Mesenchymal stem cell (in vitro differentiated cells and primary cell): ENCODE measurements around the gene MFAP1.
A peak's percentile ranks its signal among the peaks of the same experiment; 100 is the strongest.

Source experiments
- DNase-seq: peaks from one replicate; pipeline ENCODE4 v3.0.0-alpha.2; 2013
- H2AFZ ChIP-seq: one replicate; pipeline ENCODE4 v1.6.1; 2013; ENCODE audit warnings: low read depth, mild to moderate bottlenecking, control low read depth, inconsistent platforms, low read length, moderate library complexity
- H2AK5ac ChIP-seq: 2 replicates; pipeline ENCODE4 v1.6.1; 2013; ENCODE audit warnings: low read length, moderate library complexity, mild to moderate bottlenecking, inconsistent platforms; ENCODE audit not compliant: severe bottlenecking
- H2BK120ac ChIP-seq: one replicate; pipeline ENCODE4 v1.6.1; 2013; ENCODE audit warnings: low read depth, mild to moderate bottlenecking, inconsistent platforms, low read length, moderate library complexity
- H2BK12ac ChIP-seq, 2 experiments: one replicate each; pipeline ENCODE4 v1.6.1; 2013; ENCODE audit warnings: inconsistent platforms in 2 of 2, low read length in 2 of 2, mild to moderate bottlenecking in 2 of 2, moderate library complexity in 2 of 2, control low read depth in 1 of 2
- H2BK15ac ChIP-seq: one replicate; pipeline ENCODE4 v1.6.1; 2013; ENCODE audit warnings: mild to moderate bottlenecking, low read depth, inconsistent platforms; ENCODE audit not compliant: poor library complexity, severe bottlenecking
- H2BK5ac ChIP-seq: 2 replicates; pipeline ENCODE4 v1.6.1; 2013; ENCODE audit warnings: low read depth, mild to moderate bottlenecking, low read length, control low read depth, inconsistent platforms; ENCODE audit not compliant: poor library complexity, severe bottlenecking
- H3K14ac ChIP-seq, 2 experiments: one replicate each; pipeline ENCODE4 v1.6.1; 2013; ENCODE audit warnings: inconsistent platforms in 2 of 2, low read length in 2 of 2, control low read depth in 1 of 2, mild to moderate bottlenecking in 1 of 2, moderate library complexity in 1 of 2
- H3K18ac ChIP-seq, 2 experiments: one replicate each; pipeline ENCODE4 v1.6.1; 2013; ENCODE audit warnings: inconsistent platforms in 2 of 2, low read length in 2 of 2, control low read depth in 1 of 2, low read depth in 1 of 2, mild to moderate bottlenecking in 1 of 2
- H3K23ac ChIP-seq, 2 experiments: one replicate each; pipeline ENCODE4 v1.6.1; 2013; ENCODE audit warnings: inconsistent platforms in 2 of 2, low read length in 2 of 2, mild to moderate bottlenecking in 2 of 2, moderate library complexity in 2 of 2, control low read depth in 1 of 2
- H3K27ac ChIP-seq: 2 replicates; pipeline ENCODE4 v1.5.1; 2013; ENCODE audit warnings: mild to moderate bottlenecking, moderate library complexity, low read length, control low read depth, inconsistent platforms; ENCODE audit not compliant: poor library complexity, severe bottlenecking
- H3K27me3 ChIP-seq, 2 experiments: 2 replicates each; pipeline versions ENCODE4 v1.6.1 to v1.7.0; 2013; ENCODE audit warnings: low read length in 2 of 2, mild to moderate bottlenecking in 2 of 2, moderate library complexity in 2 of 2, control low read depth in 1 of 2, inconsistent platforms in 1 of 2; ENCODE audit not compliant: control insufficient read depth in 1 of 2, insufficient read depth in 1 of 2
- H3K36me3 ChIP-seq, 2 experiments: 2 replicates each; pipeline versions ENCODE4 v1.6.1 to v1.7.0; 2013; ENCODE audit warnings: low read length in 2 of 2, control low read depth in 1 of 2, inconsistent platforms in 1 of 2, low read depth in 1 of 2, mild to moderate bottlenecking in 1 of 2; ENCODE audit not compliant: insufficient read depth in 2 of 2, control insufficient read depth in 1 of 2
- H3K4ac ChIP-seq, 2 experiments: one replicate each; pipeline ENCODE4 v1.6.1; 2013; ENCODE audit warnings: inconsistent platforms in 2 of 2, low read length in 2 of 2, mild to moderate bottlenecking in 2 of 2, moderate library complexity in 2 of 2, control low read depth in 1 of 2, low read depth in 1 of 2
- H3K4me1 ChIP-seq: 2 replicates; pipeline ENCODE4 v1.6.1; 2013; ENCODE audit warnings: low read depth, low read length, control low read depth; ENCODE audit not compliant: control insufficient read depth, insufficient read depth
- H3K4me2 ChIP-seq: 2 replicates; pipeline ENCODE4 v1.6.1; 2013; ENCODE audit warnings: low read length, mild to moderate bottlenecking, inconsistent platforms; ENCODE audit not compliant: poor library complexity, severe bottlenecking
- H3K4me3 ChIP-seq, 2 experiments: 2 replicates each; pipeline versions ENCODE4 v1.5.1 to v1.7.0; 2013; ENCODE audit warnings: low read length in 2 of 2, mild to moderate bottlenecking in 2 of 2, control low read depth in 1 of 2, low read depth in 1 of 2; ENCODE audit not compliant: insufficient read depth in 1 of 2
- H3K79me1 ChIP-seq: replicated peaks from 2 replicates; pipeline ENCODE4 v1.6.1; 2013; ENCODE audit warnings: mild to moderate bottlenecking, control low read depth, low read length, inconsistent platforms; ENCODE audit not compliant: poor library complexity, severe bottlenecking
- H3K9ac ChIP-seq: 2 replicates; pipeline ENCODE4 v1.7.0; 2013; ENCODE audit warnings: mild to moderate bottlenecking, low read length, moderate library complexity
- H3K9me3 ChIP-seq: 2 replicates; pipeline ENCODE4 v1.7.0; 2013; ENCODE audit warnings: mild to moderate bottlenecking, low read length; ENCODE audit not compliant: control insufficient read depth
- H4K8ac ChIP-seq: one replicate; pipeline ENCODE4 v1.6.1; 2013; ENCODE audit warnings: inconsistent platforms, mild to moderate bottlenecking, low read length, moderate library complexity
- H4K91ac ChIP-seq: one replicate; pipeline ENCODE4 v1.6.1; 2013; ENCODE audit warnings: mild to moderate bottlenecking, low read length, inconsistent platforms
- WGBS: methylation state at CpG from one replicate; pipeline ENCODE4 v1.1.7; 2013; ENCODE audit warnings: mixed read lengths; 5-methylcytosine and 5-hydroxymethylcytosine counted together

Gene MFAP1

GRCh38 chr15:43854801-43855200 lies 30.3 kb upstream of the MFAP1 start:
- Histone ChIP-seq H3K27me3 (no peaks in the 10 kb centered on the region), H3K9me3 (no peaks in the 10 kb centered on the region), H3K23ac (no peak overlapping the region), H3K4ac (no peak overlapping the region), H2BK15ac (no peak overlapping the region), H2BK5ac (no peak overlapping the region), H3K27ac (no peak overlapping the region), H2AFZ (no peak overlapping the region), H3K4me3 (no peak overlapping the region), H2BK12ac (no peak overlapping the region), H3K14ac (no peak overlapping the region), H2BK120ac (no peak overlapping the region), H3K36me3 (peaks cover 0 to 24% of the 10 kb centered on the region in 2 experiments), H3K4me1 (no peaks in the 10 kb centered on the region), H3K9ac (no peak overlapping the region), H3K18ac (no peak overlapping the region), H4K8ac (no peak overlapping the region), H3K79me1 (no peaks in the 10 kb centered on the region), H4K91ac (no peak overlapping the region), H2AK5ac (no peak overlapping the region), H3K4me2 (no peak overlapping the region)
- peak; percentile 53 for DNase-seq
- WGBS: 99% methylated on average over 3 of the region's 6 CpGs

- H2BK15ac ChIP-seq: no peak overlapping the region
- no peak overlapping the region for H2BK120ac ChIP-seq
- no peaks in the 10 kb centered on the region for H3K4me1 ChIP-seq
- H3K23ac ChIP-seq: no peak overlapping the region
- H2BK5ac ChIP-seq: no peak overlapping the region
- H3K14ac ChIP-seq: no peak overlapping the region
- no peak overlapping the region for H3K4ac ChIP-seq
- DNase-seq: no peak
- no peak overlapping the region for H2AFZ ChIP-seq
- no peaks in the 10 kb centered on the region for H3K79me1 ChIP-seq
- H4K8ac ChIP-seq: no peak overlapping the region
- H3K18ac ChIP-seq: no peak overlapping the region
- no peak overlapping the region for H2AK5ac ChIP-seq
- H3K36me3 ChIP-seq: peaks cover 0 to 11% of the 10 kb centered on the region in 2 experiments
- no peak overlapping the region for H3K4me3 ChIP-seq
- no peaks in the 10 kb centered on the region for H3K9me3 ChIP-seq
- H4K91ac ChIP-seq: no peak overlapping the region
- no peak overlapping the region for H3K4me2 ChIP-seq
- H2BK12ac ChIP-seq: no peak overlapping the region
- no peaks in the 10 kb centered on the region for H3K27me3 ChIP-seq
- 100% methylated on average over 2 of the region's 4 CpGs for WGBS
- H3K9ac ChIP-seq: no peak overlapping the region
- no peak overlapping the region for H3K27ac ChIP-seq
Observed at GRCh38 chr15:43852607-43853006, 28.1 kb upstream of the MFAP1 start.

GRCh38 chr15:43851251-43851650 lies 26.8 kb upstream of the MFAP1 start:
- Histone ChIP-seq H3K27ac (no peak overlapping the region), H2AFZ (no peak overlapping the region), H2BK12ac (no peak overlapping the region), H2BK120ac (no peak overlapping the region), H2BK15ac (no peak overlapping the region), H3K4me3 (no peak overlapping the region), H3K36me3 (peaks cover 0 to 6% of the 10 kb centered on the region in 2 experiments), H3K79me1 (no peaks in the 10 kb centered on the region), H3K9ac (no peak overlapping the region), H3K4me2 (no peak overlapping the region), H3K23ac (no peak overlapping the region), H3K4ac (no peak overlapping the region), H2BK5ac (no peak overlapping the region), H3K4me1 (no peaks in the 10 kb centered on the region), H2AK5ac (no peak overlapping the region), H4K91ac (no peak overlapping the region), H3K9me3 (no peaks in the 10 kb centered on the region), H4K8ac (no peak overlapping the region), H3K27me3 (no peaks in the 10 kb centered on the region), H3K14ac (no peak overlapping the region), H3K18ac (no peak overlapping the region)
- WGBS: 100% methylated on average over 2 of the region's 3 CpGs
- no peak for DNase-seq

- no peak overlapping the region for H4K91ac ChIP-seq
- no peak overlapping the region for H3K4me3 ChIP-seq
- H3K23ac ChIP-seq: no peak overlapping the region
Observed at GRCh38 chr15:43845421-43845820, 20.9 kb upstream of the MFAP1 start.

More at GRCh38 chr15:43845421-43845820, 20.9 kb upstream of the MFAP1 start:
- Histone ChIP-seq H2AFZ (no peak overlapping the region), H3K4me1 (no peaks in the 10 kb centered on the region), H2BK120ac (no peak overlapping the region), H2BK12ac (no peak overlapping the region), H3K36me3 (peaks cover 0 to 3% of the 10 kb centered on the region in 2 experiments), H3K27ac (no peak overlapping the region), H4K8ac (no peak overlapping the region), H3K4me2 (no peak overlapping the region), H3K9ac (no peak overlapping the region), H2AK5ac (no peak overlapping the region), H3K14ac (no peak overlapping the region), H3K18ac (no peak overlapping the region), H3K9me3 (no peaks in the 10 kb centered on the region), H2BK15ac (no peak overlapping the region), H3K27me3 (no peaks in the 10 kb centered on the region), H3K79me1 (no peaks in the 10 kb centered on the region), H3K4ac (no peak overlapping the region), H2BK5ac (no peak overlapping the region)
- DNase-seq: no peak
